ENCODE results near the gene UBTD2. TPM values are rescaled to one million over a fixed set of nuclear protein-coding genes. Genes with fewer than 3 reads are reported as not detected.
"Not testable (repeated sequence)": the region's sequence is repeated elsewhere in the genome, so short reads cannot be mapped to it uniquely, and the experiment has no call there.

UBTD2 gene
- polyA plus RNA-seq, 10 donors, result 53.8 to 76.0 (median 61.3) TPM

DNA sequence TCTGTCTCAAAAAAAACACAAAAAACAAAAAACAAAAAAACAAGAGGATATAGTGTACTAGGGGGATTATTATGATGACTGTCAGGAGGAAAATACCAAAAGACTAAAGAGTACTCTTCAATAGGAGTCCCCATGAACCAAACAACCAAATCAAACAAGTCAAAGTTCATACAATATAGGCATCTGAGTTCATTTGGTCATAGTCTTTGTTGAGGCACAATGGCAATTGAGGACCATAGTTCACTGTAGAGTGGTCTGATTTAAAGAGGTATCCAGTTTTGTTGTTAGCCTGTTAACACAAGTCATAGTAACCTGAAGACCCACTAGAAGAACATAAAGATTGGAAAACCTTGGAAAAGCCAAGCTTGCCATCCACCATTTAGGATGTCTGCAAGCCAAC, 11.3 kb upstream of the UBTD2 start:
- no peak for DNase-seq

DNA sequence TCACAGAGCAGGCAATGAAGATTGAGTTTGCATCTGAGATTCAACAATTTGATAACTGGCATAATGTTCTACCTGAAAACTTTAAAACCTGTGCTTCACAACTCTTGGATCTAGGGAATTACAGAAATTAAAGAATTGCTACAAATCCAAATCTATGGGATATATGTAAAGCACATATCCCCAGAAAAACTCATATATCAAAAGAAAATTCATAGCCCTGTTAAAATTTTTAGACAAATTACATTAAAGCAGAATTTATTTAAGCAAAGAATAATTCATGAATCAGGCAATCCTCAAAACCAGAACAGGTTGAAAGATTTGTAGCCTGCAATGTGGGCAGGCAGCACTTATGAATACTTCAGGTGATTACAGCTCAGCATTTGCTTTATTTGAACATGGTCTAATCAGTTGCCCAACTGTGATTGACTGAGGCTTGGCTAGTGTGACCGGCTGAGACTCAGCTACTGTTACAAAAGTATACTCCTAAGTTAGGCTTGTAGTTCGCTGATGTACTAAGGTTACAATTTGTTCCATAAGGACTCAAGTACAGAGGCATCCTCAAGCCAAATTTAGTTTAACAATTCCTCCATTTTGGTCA, 10.3 kb upstream of the UBTD2 start:
- no peak for DNase-seq

DNA sequence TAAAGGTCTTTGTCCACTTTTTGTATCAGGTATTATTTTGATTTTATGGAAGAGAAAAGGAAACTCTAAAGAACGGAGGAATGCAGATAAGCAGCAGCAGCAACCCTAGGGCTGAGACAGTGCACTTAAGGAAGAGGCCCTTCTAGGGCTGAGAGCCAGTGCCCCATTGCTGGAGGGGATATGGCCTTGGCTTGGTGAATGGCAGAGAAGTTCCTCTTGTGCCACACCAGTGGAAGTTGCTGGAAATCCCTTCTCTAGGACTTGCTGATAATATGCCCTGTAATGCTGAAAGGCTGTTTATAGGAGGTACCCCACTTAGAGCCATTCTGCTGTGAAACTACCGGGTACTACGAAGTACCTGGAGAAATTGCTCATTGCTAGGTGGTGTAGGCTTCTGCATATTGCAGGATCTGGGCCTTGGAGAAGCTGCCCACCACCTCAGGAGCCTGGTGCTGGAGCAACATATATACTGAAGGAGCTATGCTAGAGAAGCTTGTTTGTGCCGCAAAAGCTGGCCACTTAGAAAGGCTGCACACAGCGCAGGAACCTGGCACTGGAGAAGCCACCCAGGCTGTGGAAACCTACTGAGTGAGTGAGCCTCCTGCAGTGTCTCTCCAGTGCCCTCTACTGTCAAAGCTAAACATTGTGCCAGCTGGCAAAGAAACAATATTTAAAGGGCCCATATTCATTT, 9.6 kb upstream of the UBTD2 start:
- peak; percentile 58 to 77 (median 63) for DNase-seq

DNA sequence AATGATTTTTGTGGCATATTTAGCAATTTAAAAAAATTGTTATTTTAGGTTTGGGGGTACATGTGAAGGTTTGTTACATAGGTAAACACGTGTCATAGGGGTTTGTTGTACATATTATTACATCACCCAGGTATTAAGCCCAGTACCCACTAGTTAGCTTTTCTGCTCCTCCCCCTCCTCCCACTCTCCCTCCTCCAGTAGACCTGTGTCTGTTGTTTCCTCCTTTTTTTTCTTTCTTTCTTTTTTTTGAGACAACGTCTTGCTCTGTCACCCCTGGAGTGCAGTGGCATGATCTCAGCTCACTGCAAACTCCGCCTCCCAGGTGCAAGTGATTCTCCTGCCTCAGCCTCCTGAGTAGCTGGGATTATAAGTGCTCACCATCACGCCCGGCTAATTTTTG, 8.3 kb upstream of the UBTD2 start:
- DNase-seq, result not testable (repeated sequence)

DNA sequence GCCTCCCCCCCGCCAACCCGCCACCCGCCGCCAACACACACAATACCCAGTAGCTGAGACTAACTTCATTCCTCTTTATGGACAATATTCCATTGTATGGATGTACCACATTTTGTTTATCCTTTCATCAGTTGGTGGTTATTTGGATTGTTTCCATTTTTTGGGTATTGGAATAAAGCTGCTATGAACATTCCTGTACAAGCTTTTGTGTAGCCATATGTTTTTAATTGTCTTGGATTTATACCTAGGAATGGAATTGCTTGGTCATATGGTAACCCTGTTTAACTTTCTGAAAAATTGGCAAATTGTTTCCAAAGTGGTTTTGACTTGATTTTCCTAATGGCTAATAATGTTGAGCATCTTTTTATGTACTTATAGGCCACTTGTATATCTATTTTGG, 4.9 kb upstream of the UBTD2 start:
- DNase-seq, result no peak

DNA sequence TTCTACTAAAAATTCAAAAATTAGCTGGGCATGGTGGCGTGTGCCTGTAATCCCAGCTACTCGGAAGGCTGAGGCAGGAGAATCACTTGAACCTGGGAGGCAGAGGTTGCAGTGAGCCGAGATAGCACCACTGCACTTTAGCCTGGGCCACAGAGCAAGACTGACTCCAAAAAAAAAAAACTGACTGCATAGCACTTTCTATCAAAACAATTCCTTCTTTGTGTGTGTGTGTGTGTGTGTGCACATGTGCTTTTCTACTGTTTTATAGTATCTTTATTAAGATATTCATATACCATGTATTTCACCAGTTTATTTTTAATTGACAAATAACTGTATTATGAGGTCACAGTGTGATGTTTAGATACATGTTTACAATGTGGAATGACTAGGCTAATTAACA, 3.6 kb upstream of the UBTD2 start:
- not testable (repeated sequence) for DNase-seq

DNA sequence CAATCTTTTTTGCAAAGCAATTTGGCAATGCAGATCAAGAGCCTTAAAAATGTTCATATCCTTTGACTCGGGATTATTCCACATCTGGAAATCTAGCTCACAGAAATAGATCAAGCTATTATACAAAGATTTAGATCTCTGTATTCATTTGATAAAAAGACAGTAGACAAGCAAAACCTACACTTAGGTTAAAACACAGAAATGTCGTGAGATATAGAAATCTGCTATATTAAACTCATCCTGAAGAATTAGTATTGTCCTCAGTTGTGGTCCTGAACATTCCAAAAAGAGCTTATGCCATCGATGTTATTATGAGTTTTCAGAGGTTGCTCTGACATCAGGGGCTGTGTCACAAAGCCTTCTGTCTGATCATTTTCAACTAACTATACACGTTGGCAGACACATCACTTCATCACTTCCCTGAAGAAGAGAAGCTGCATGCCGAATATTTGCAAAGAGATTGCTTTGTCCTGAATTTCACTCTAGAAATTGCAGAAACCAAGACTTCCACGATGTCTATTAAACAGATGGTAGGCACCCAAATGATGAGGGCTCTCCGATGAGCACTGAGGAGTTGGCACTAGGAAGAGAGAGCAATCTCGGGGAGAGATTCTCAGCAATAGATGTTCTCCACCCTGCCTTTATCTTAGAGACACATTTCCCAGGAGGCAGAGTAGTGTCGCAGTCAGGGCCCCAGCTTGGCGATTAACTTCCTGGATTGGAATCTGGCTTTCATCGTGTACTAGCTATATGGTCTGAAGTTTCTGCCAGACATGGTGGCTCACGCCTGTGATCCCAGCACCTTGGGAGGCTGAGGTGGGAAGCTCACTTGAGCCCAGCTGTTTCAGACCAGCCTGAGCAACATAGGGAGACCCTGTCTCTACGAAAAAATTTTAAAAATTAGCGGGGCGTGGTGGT, 1.9 kb upstream of the UBTD2 start:
- peak in 2 of 3 donors; percentile 6 to 42 for DNase-seq

DNA sequence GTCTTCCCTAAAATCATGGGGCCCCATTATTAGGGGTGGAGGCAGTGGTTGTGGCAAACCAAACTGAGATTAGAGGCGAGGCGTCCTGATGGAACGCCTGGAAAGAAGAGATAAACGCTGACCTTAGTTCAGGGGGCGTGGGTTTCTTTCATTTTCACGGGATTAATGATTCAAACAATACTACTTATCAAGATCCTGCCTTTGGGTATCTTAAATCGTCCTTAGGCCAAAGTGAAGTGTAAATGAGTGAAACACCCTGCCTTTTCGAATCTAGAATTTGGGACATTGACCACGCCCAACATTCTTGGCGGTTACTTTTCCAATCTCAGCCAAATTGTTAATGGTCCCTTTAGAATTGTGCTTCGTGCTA, 1.0 kb upstream of the UBTD2 start:
- peak; percentile 45 to 86 (median 62) for DNase-seq

DNA sequence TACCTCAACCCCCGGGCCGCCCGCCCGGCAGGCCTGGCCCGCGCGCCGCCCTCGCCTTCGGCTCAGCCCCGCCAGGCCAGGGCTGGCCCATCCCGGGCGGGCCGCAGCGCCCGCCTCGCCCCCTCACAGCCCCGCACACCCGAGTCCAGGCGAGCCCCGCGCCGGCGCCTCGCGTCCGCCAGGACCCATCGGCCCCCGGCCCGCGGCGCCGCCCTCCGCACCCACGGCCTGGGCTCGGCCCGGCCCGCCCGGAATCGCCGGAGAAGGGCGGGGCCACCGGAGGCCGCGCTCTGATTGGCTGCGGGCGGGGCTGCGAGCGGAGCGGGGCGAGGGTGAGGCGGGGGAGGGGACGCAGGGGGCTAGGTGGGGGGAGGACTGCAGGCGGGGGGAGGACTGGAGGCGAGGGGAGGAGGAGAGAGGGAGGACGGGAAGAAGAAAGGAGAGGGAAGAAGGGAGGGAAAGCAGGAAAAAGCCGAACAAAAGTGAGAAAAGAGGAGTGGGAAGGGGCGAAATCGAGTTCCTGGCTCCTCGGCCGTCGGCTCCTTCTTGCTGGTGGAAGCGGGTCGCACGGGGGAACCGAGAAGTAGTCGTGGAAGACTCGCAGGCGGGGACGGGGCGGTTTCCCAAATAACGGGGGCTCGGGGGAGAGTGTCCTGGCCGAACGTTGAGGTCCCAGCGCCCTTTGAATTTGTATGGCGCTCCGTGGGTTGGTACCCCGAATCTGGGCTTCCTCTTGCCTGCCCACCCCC, 472 bp upstream of the UBTD2 start:
- peak; percentile 92 to 95 (median 93) for DNase-seq

DNA sequence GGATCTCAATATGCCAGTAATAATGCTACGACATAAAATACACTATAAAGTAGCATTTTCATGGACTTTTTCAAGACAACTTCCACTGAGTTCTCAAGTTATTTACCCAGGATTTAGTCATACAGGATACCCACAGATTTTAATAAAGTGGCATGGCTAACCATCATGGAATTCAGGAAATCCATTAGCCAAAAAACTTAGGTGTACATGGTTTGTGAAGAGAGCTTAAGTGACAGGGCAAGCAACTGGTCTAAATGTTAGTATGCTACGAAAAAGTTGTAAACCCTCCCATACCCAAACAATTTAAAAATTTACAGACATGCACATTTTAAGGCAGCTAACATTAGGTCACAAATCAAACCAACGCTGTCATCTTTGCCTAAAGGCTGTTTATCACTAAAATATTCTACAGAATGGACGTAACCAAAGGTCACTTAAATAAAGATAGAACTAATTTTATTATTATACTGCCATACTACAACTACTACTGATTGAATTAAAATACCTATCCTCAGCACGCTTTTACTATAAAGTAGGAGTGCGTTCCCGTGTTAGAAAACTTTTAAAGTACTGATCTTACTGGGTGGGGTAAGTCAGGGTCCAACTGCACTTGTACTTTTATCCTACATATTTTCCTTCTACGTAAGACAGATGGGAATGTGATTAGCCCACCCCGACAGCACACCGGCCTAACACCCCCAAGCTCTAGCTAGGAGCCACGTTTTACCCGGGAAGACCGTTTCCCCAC, 1.1 kb downstream of the UBTD2 start:
- peak in 2 of 3 donors; percentile 4 to 26 for DNase-seq

DNA sequence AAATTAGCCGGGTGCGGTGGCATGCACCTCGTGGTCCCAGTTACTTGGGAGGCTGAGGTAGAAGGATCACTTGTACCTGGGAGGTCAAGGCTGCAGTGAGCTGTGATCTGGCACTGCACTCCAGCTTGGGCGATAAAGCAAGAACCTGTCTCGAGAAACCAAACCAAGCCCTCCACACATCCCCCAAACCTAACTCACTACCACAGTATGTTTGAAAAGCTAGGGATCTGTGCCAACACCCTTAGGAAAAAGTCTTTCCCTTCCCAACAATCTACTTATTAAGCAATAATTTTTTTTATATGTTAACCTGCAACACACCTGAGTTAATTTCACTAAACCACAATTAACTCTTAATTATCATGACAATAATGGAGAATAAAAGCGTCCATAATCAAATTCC, 2.2 kb downstream of the UBTD2 start:
- DNase-seq, result peak in 2 of 3 donors; percentile 6 to 41

DNA sequence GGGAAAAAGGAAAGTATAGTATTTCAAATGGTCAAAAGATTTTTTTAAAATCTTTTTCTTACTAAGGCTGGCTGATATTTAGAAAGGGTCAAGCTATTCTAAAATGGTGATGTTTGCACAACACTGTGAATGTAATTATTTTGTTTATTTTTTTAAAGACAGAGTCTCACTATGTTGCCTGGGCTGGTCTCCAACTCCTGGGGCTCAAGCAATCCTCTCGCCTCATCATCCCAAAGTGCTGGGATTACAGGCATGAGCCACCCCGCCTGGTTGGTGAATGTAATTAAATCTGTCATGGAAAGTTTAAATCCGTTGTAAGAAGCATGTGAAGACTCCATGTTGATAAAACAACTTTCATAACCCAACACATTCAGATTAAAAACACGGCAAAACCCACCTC, 2.6 kb downstream of the UBTD2 start:
- DNase-seq, result peak in 2 of 3 donors; percentile 4 to 24

DNA sequence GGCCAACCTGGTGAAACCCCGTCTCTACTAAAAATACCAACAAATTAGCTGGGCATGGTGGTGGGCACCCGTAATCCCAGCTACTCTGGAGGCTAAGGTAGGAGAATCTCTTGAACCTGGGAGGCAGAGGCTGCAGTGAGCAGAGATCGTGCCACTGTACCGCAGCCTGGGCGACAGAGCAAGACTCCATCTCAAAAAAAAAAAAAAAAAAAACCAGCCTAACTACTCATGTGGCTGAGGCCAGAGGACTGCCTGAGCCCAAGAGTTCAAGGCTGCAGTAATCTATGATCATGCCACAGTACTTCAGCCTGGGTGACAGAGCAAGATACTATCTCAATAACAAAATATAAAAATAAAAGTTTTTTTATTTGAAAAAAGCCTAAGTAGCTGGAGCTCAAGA, 3.2 kb downstream of the UBTD2 start:
- DNase-seq, result no peak

DNA sequence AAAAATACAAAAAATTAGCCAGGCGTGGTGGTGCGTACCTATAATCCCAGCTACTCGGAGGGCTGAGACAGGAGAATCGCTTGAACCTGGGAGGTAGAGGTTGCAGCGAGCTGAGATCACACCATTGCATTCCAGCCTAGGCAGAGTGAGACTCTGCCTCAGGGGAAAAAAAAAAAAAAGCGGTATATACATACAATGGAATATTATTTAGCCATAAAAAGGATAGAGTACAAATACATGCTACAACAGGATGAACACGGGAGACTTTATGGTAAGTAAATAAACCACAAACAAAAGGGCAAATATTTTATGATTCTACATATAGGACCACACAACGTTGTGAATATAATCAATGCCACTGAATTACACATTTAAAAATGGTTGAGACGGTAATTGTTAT, 5.2 kb downstream of the UBTD2 start:
- DNase-seq, result no peak

DNA sequence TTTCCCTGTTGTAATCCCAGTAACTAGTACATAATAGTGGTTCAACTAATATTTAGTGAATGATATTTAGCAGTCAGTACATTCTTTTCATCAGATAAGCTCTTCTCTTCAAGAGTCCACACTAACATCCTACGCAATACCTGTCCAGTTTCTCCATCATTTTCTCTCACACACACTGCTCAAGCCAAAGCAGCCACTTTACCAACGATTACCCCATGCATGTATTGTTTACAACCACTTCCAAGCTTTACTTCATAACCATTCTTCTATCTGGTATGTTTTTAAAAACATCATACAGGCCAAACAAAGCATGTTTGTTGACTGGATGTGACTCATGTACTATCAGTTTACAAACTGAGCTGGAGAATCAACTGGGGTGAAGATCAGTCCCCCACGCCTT, 7.3 kb downstream of the UBTD2 start:
- DNase-seq, result no peak

DNA sequence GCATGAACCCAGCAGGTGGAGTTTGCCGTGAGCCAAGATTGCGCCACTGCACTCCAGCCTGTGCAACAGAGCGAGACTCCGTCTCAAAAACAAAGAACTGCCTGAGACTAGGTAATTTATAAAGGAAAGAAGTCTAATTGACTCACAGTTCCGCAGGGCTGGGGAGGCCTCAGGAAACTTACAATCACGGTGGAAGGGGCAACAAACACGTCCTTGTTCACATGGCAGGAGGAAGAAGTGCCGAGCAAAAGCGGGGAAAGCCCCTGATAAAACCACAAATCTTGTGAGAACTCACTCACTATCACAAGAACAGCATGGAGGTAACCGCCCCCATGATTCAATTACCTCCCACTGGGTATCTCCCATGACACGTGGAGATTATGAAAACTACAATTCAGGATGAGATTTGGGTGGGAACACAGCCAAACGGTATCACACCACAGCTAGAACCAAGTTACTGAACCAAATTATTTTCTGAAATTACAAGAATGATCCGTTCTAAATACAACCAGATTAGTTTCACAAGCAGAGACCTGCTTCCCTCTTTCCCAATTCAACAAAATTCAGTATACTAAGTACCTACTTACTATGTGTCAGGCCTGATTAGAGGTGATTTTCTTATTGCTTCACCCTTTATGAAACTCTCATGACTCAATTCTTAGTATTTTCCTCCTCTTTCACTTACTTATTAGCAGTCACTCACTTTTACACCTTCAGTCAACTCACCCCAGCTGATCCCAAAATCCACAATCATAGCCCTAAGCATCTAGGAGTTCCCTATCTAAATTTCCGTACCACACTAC, 8.4 kb downstream of the UBTD2 start:
- no peak for DNase-seq

DNA sequence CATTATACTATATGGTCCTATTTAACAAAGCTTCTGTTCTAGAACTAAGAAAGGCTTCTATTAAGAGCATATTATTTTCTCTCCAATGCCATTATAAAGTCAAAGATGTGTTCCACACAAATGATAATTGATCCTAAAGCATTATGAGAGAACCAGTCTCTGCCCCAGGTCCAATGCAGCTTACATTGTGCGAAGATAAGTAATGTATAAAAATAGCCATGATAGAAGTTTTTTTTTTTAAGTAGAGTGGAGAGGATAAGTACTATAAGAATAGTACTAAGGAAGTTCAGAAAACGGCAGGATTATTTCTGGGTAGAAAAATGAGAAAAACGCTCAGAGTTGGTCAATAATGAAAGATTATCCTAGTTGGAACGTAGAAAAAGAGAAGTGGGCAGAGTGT, 15.6 kb downstream of the UBTD2 start:
- no peak for DNase-seq

DNA sequence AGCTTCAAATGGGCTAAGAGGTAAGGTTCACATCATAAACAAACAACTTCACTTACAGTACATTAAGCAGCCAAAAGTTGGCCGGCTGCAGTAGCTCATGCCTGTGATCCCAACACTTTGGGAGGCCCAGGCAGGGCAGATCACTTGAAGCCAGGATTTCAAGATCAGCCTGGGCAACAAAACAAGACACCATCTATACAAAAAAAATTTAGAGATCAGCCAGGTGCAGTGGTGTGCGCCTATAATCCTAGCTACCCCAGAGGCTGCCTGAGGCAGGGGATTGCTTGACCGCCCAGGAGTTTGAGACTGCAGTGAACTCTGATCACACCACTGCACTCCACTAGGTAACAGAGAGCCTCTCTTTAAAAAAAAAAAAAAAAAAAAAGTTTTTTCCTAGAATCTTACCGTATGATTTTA, 16.9 kb downstream of the UBTD2 start:
- no peak for DNase-seq

DNA sequence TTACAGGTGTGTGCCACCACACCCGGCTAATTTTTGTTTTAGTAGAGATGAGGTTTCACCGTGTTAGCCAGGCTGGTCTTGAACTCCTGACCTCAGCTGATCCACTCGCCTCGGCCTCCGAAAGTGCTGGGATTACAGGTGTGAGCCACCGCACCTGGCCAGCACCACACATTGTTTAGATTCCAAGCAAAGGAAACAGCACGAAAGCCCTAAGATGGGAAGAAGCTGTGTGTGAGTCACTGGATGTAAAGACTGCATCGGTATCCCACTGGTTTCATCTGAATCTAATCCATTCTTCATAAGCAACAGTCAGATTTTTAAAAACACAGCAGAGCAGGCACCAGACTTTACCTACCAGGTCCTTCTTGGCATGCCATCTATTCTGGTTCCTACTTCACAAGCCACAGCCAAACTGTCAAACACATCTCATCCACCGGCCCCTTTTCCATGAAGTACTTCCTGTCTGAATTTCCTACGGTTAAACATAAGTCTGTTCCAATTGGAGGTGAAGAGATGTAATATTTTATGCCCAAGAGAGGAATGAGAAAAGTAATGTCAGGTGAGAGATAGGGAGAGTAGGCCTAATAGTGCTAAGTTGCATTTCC, 17.4 kb downstream of the UBTD2 start:
- DNase-seq, result no peak

DNA sequence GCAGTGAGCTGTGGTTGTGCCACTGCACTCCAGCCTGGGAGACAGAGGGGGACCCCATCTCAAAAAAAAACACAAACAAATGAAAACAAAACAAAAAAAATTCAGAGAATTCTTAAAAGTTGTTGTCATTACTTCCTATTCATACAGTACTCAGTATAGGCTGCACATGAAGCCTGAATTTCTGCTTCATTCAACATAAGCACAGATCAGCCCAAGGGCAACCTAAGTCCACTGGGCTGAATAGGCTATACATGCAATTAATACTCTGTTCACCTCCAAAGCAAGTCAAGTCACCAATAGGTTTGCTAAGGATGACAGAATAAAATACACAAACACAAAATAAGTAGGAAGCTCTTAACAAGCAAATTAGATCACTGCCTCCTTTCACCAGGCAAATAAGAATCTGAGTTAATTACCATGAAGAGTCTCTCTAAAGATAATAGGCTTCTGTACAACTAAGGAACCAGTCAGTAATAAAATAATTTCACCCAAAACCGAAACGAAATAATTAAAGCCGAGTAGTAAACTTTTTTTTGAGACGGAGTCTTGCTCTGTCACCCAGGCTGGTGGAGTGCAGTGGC, 18.7 kb downstream of the UBTD2 start:
- DNase-seq, result no peak
